HG03025 (cell line): ENCODE data around the gene IVD.

Experiments used
- ATAC-seq: cut with Tn5 transposase; IDR thresholded peaks from one replicate; pipeline ENCODE4 v1.9.1; 2021; ENCODE audit warnings: mild to moderate bottlenecking, moderate library complexity; ENCODE audit not compliant: unreplicated experiment, low FRiP score

The IVD gene

DNA sequence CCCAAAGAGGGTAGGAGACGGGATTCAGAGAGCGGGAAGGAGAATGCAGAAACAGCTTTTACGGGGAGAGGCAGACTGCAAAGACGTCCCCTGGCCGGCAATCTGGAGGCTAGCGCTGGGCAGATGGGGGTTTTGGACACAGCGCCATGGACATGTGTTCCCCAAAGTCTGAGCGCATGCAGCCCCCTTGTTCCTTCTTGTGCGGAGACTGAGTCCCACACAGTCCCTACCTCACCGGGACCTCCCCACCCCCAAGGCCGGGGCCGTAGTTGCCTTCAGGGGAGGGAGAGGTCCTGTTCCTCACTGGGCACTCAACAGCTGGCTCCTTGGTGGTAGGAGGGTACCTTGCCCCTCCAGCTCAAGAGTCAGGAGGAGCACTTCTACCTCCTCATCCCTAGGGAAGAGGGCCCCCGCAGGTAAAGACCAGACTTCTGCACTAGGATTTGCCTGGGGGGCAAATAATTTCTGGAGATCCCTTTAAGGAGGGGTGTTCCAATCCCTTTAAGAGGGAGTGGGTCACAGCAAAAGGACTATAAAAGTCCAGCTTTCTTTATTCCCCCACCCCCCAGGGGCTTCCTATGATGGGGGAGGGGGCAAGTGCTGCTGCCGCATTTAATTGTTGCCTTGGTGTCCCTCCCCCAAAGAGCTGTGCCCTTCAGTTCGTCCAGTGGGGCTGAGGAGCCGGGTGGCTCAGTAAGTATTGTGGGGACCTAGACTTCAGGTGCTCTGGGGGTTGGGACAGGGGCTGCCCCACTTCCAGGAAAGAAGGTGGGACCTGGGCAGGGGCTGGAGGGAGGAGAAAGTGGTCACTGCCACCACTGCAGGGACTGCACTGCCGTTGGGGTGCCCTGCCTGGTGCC lies 31.5 kb downstream of the IVD start:
- ATAC-seq: no peak

DNA sequence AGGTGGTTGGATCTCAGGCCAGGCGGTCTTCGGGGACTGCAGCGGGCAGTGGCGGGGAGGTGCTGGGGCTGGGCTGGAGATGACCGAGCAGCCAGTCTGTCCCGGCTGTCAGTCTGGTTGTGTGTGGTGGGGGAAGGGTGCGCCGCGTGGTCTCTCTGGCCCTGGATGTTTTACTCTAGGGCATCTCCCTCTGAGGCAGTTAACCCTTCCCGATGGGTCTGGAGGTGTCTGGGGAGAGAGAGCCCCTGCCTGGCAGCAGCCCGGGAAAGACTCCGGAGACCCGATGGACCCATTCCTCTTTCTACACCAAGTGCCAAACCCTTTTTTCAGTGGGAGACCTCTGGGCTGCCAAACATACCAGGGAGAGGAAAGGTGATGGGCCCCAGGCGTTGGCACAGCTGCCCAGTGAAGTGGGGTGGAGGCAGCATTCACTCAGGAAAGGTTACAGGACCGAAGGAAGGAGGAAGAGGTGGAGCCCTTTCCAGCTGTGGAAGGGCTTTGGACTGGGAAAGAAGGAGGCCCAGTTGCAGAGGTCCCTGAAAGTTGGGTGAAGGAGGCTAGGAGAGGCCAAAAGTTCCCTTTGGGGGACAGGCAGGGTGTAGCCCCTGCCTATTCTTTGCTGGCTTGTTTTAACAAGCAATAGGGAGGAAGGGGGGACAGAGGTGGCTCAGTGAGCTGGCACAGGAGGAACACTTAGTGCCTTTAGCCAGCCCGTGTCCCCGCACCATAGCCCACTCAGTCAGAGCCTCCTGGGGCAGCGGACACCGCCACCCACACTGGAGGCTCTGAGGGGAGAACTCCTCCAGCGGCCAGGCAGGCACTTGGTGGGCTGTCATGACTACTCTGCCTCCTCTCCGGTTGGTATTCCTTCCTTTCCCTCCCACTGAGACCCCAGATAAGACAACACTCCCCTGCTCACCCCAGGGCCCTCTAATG lies 32.4 kb downstream of the IVD start:
- ATAC-seq: no peak

DNA sequence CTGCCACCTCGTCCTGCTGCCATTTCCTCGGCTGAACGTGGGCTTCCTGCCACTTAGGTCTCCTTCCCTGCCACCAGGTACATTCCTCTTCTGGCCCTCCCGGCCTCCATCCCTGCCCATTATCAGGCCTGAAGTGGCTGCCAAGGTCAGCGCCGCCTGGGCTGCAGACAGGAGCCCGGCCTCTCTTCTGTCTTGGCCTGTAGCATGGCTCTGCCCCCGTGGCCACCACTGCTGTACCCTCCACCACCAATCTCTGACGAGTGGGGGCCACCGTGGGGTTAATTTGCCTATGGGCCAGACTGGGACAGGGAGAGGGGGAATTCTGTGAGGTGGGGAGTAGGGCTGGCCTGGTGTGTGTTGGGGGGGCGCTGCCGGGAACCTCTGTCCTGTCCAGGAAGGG lies 33.1 kb downstream of the IVD start:
- no peak for ATAC-seq

DNA sequence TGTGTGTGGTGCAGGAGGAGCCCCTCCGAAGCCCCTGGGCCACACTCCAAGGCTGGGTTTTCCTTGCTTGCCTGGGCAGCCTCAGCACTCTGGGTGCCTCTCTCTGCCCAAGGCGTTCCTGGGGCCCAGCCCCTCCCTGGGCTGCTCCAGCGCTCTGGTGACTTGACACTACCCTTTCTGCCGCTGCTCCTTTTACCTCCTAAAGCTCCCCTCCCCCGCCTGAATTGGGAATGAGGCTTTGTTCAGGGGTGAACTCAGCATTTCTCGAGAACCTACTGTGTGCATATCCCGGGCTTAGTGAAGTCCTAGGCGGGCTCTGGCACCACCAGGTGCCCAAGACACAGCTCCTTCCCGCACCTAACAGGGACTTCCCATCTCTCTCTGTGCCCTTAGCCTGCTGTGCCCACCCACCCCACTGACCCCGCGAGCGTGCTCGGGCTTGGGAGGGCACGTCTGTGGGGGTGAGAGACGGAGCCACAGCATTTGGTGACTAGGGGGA lies 33.9 kb downstream of the IVD start:
- no peak for ATAC-seq

DNA sequence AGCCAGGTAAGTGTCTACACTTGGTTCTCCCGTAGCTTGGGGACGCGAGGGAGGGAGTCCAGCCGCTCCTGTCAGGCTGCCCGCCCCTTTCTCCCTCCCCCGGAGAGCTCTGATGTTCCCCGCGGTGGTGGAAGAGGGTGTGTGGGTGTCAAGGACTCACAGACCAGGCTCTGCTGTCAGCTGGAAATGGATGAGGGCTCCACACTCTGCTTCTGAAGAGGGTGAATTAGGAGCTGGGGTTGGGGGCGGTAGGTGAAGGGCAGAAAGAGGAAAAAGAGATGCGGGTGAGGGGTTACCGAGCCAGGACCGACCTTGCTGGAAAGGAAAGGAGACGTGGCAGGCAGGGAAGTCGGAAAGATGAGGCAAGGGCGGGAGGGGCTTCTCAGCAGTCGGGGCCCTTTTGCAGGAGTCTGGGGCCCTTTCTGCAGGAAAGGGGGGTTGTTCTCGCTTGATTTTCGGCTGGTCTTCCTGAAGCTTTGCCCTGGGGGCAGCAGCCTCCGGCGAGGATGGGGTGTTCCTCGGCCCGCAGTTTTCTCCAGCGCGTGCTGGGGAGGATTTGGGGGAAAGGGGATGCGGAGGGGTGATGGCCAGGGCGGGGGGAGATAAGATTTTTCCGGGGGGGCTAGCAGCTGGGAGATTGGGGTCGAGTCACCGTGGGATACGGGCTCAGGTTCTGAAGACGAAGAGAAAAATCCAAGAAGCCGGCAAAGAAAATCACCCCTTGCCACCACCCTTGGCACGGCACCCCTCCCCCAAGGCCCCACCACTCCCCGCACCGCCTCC lies 34.6 kb downstream of the IVD start:
- no peak for ATAC-seq

DNA sequence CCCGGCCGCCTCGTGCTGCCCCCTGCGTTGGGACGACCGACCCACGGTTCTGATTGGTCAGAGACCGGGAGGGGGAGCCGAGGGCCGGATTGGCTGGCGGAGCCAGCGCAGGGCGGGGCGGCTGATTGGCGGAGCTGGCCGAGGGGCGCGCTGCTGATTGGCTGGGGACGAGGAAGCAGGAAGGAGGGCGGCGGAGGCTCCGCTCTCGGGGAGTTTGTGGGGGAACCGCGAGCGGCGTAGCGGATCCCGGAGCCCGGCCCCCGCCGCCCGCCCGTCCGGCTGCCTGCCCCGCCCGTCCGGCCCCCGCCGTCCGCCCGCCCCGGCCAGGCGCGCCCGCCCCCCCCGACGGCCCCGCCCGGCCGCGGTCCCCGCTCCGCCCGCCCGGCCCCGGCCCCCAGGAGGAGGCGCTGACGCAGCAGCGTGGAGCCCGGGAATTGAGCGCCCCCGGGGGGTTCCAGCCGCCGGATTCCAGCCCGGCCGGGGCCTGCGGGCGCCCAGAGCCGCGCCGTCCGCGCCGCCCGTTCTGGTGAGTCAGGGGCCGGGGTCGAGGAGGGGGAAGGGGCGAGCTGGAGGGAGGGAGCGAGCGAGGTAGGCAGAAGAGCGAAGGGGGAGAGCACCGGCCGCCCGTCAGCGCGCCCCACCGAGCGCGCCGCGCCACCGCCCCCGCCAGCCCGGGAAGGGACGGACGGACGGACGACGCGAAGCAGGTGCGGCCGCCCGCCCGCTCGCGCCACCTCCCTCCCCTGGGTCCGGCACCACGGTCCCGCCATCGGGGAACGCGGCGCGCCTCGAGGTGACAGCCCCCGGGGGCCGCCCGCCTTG lies 35.4 kb downstream of the IVD start, which contains the start of gene BAHD1:
BAHD1 (plus strand) TSS at position 211 of the 822 bp plus-strand sequence. CDS start 17,512 bp downstream, outside the sequence.
- peak; percentile 78 for ATAC-seq

DNA sequence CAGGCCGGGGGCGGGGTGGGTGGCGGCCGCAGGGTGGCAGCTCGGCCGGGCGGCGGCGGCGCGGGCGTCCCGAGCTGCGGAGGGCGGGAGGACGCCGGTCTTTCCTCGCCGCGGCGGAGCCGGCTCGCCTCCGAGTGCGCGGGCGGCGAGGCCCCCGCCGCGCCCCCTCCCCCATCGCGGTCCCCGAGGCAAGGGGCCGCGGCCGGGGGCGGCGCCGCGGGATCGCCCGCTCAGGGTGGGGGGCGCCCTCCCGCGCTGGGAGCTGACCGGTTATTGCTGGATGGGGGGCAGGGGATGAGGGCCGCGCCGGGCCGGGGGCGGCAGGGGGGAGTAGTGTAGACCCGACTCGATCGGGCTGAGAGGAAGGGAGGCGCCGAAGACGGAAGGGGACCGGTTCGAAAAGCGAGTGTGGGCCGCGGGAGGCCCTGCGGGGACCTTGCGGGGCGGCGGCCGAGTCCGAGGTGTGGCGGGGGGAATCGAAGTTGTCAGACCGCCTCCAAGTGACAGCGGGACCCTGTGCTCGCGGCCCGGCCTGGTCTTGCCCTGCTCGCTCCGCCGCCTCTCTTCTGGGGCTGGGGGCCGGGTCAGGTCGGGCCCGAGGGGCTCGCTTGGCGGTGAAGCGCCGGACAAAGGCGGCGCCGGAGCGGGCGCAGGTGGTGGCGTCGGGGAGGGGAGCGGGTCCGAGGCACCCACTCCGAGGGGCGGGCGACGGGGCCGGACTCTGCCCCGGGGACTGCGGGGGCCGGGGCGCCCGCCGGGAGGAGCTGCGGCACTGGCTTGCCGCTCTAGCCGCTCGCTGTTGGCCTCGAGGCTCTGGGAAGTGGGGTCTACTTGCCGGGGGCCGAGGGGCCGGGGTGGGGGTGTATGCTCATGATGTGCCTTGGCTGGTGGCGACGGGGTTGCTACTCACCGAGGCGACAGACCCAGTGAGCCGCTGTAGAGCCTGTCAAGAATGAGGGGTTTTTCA lies 36.3 kb downstream of the IVD start:
- no peak for ATAC-seq

DNA sequence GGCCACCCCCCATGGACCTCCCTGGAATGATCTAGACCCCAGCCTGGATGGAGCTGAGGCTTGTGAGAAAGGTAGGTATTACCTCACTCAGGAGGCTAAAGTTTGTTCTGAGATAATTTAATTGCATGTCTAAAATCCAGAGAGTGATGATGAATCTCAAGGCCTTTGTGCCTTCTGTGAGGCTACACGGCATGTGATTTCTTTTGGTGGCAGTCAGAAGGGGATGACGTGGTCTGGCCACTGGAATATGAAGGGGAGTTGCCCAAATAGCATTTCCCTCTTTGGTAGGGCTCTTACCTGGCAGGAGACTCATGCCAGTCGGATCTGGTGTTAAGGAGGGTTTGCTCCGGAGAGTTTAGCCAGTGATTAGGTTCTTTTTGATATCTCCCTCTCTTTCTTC lies 37.7 kb downstream of the IVD start:
- ATAC-seq: no peak

DNA sequence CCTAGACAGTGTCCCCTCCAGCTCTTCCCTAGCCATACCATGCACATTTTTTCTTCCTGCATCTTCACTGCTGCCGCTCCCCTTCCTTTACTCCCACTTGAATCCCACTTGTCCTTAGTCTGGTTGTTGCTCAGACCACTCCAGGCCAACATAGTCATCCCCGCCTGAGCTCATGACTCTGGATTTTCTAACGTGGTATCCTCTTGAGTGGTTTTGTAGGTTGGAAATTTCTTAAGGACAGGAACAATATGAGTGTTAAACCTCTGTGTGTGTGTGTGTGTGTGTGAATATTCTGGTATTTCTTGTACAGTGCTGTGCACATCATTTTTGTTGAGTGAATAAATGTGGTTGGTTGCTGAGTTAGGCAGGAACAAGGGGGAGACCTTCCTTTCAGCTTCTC lies 38.3 kb downstream of the IVD start:
- ATAC-seq: no peak

DNA sequence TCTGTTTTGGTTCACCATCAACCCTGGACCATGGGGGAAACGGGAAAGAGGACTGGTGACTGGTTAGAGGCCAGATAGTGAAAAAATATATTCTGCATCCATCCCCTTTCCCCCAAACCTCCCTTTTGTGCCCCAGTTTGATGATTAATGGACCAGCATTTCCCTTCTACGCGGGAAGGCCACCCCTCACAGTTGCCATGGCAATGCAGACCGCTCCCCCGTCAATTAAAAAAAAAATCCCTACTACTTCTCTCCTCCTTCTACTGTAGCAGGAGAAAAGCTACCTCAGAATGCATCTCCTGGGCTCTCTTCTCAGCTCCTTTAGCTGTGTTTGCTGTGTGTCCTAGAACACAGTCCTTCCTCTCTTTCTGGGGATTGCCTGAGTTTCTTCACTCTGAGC lies 39.1 kb downstream of the IVD start:
- no peak for ATAC-seq

DNA sequence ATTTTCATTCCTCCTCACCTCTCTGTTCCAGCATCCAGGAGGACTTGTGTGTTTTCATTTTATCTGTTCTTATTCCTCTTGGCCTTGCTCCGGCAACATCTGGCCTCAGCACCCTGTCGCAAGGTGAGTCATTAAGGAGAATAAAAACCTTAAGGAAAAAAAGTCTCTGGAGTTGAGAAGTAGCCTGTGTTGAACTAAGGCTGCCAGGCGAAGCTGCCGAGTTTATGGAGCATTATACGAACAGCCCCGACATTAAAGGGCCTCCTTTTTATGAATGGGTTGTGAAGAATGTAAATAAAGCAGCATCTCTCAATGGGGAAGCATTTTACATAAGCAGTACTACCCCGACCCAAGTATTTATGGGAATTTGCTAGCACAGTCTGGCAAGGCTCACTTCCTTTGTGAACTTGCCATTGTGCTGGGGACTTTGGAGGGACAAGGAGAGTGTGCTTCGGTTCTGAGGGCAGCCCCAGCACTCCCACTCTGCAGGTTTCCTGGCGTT lies 39.9 kb downstream of the IVD start:
- ATAC-seq: no peak

DNA sequence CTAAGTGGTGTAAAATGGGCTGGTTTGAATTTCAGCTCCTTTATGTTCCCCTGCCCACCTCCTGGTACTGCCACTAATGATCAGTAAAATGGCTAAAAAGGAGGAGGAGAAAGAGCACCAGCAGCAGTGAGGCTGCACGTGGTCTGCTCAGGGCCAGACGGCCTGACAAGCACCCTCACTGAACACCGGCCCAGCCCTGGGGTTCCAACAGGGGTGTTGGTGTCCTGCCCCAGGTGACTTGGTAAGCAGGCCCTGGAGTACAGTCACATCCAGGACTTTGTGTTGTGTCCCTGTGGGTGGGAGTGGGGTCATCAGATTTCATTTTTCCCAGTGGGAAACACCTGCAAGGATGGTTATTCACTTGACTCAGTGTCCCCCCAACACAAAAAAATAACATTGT lies 40.5 kb downstream of the IVD start:
- ATAC-seq: no peak

DNA sequence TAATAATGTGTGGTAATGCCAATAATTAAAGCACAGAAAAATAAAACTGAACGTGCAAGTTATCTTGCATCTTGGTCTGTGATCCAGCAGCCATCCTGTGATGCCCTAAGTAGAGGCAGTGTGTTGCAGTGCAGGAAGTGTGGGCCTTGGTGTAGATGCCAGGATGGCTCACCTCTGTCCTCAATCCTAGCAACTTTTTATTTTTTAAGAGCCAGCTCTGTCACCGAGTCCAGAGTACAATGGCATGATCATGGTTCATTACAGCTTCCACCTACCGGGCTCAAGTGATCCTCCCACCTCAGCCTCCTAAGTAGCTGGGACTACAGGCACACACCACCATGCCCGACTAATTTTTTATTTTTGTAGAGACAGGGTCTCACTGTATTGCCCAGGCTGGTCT lies 42.8 kb downstream of the IVD start:
- ATAC-seq: no peak

DNA sequence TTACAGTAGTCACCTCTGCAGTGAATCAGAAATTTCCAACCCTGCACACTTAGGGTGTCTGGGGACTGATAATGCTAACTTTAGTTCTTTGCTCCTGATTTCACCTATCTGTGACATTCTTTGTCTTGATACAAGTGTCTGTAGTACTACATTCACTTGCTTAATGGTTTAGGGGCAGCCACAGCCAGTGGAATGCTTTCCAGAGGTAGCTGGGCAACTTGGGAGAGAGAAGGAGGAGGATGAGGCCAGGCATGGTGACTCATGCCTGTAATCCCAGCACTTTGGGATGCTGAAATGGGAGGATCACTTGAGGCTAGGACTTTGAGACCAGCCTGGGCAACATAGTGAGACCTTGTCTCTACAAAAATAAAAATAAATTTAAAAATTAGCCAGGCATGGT lies 43.7 kb downstream of the IVD start:
- no peak for ATAC-seq

DNA sequence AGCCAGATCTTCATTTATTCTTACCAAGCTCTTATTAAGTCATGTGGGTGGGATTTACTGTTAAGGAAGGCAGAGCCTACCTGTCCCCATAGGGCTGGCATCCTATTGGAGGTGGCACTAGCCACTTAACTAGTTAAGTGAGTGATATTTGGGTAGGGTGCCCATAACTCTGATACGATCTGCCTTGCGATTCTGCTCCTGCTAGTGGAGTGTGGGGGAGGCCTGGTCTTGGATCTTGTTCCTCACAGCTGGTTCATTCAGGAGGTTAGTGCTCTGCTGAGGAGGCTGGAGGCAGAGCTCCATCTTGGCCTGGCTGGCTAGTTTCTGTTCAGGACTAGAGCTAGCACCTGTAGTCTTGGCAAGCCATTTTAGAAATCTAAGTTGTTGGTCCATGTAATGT lies 44.5 kb downstream of the IVD start:
- no peak for ATAC-seq

DNA sequence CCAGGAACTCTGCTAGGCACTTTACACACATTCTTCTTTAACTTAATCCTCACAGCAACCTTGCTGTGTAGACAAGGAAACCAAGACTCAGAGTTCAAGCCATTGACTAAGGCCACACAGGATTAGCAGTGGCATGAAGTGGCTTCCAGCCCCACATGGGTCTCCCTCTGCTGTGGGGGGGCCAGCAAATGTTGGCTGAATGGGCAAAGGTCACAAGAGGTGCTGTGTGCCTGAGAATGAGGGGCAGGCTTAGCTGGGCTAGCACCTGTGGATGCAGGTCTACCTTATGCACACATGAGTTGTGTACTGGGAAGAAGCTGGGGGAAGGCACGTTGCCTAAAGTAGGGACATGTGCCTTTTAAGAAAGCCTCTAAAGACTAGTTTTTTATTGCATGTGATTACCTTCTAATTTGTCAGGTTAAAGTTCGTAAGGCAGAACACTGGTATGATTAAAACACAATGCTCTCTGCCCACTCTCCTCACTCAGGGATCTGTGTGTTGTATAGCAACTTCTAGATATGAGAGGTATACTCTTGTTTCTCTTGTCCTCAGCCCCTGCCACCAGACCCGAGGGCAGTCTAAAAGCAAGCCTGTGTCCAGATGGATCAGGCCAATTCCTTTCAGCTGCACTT lies 46.0 kb downstream of the IVD start:
- ATAC-seq: no peak

DNA sequence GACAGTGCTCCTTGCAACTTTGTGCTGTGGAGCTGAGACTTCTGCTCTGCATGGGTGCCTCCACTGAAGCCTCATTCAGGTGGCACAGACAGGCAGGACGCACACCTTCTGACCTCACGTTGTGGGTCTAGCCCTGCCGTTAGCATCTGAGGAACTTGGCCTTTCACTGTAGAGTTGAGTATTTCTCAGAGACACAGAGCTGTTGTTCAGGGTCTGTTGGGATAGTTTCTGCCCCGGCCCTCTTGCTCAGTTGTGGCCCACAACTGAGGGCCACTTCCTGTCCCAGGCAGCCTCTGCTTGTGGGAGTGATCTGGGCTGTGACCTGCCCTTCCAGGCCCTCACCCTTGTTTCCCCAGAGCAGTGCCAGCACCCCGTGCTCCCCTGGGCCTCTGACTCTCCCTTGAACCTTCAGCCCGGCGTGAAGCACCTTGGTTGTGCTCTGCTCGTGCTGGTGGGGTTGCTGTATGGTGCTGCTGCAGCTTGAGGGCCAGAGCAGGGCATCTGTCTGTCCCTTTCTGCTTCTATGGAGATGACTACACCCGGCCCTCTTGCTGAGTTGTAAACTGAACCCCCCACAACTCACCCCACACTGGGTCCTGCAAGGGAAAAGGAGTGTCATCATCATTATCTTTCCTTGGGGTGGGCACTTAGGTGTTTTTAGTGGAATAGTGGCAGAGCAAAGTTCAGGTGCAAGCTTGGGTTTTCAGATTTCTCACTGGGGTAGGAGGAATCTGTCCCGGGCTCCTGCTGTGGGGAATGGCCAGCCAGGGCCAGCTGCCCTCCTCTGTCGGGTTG lies 46.9 kb downstream of the IVD start:
- no peak for ATAC-seq
